Lung (tissue), 12 donors: ENCODE measurements around the gene CYTH1. TPM values are rescaled to one million over a fixed set of nuclear protein-coding genes. Genes with fewer than 3 reads are reported as not detected.

ENCODE experiments used
- ATAC-seq: fragments of 200-7000 bp; cut with Tn5 transposase; one replicate; pipeline ENCODE4 v1.9.1; 2020; ENCODE audit warnings: moderate number of reproducible peaks; ENCODE audit not compliant: insufficient read depth, low FRiP score
- DNase-seq, 3 donors: peaks; one replicate each; pipeline ENCODE4 v3.0.0-alpha.2; 2013 to 2017
- H3K27ac ChIP-seq, 2 donors: one replicate each; pipeline ENCODE4 v1.5.1; 2013; ENCODE audit warnings: mild to moderate bottlenecking in 2 of 2, moderate library complexity in 2 of 2, control low read depth in 1 of 2, inconsistent platforms in 1 of 2, low read depth in 1 of 2, low read length in 1 of 2
- H3K27me3 ChIP-seq, 3 donors: one replicate each; pipeline ENCODE4 v1.5.1; 2013; ENCODE audit warnings: low read length in 2 of 3; ENCODE audit not compliant: control insufficient read depth in 3 of 3, insufficient read depth in 3 of 3
- H3K36me3 ChIP-seq, 4 donors: one replicate each; pipeline ENCODE4 v1.5.1; 2013; ENCODE audit warnings: low read length in 4 of 4, mild to moderate bottlenecking in 1 of 4, moderate library complexity in 1 of 4; ENCODE audit not compliant: control insufficient read depth in 4 of 4, insufficient read depth in 4 of 4
- H3K4me1 ChIP-seq, 5 donors: one replicate each; pipeline ENCODE4 v1.5.1; 2013; ENCODE audit warnings: low read length in 5 of 5, mild to moderate bottlenecking in 2 of 5, moderate library complexity in 1 of 5; ENCODE audit not compliant: control insufficient read depth in 5 of 5, insufficient read depth in 5 of 5
- H3K4me3 ChIP-seq: one replicate; pipeline ENCODE4 v1.5.1; 2013; ENCODE audit warnings: mild to moderate bottlenecking, control low read depth, moderate library complexity
- H3K9ac ChIP-seq, 2 donors: one replicate each; pipeline ENCODE4 v1.5.1; 2013; ENCODE audit warnings: low read length in 2 of 2, control low read depth in 1 of 2; ENCODE audit not compliant: insufficient read depth in 1 of 2
- H3K9me3 ChIP-seq, 4 donors: one replicate each; pipeline ENCODE4 v1.5.1; 2013; ENCODE audit warnings: low read length in 3 of 4, mild to moderate bottlenecking in 1 of 4, moderate library complexity in 1 of 4; ENCODE audit not compliant: control insufficient read depth in 4 of 4, insufficient read depth in 3 of 4
- WGBS, 2 donors: extraction: QIAGEN DNeasy Blood & Tissue Kit; methylation state at CpG; one replicate each; pipeline ENCODE4 v1.1.7; 2013; 5-methylcytosine and 5-hydroxymethylcytosine counted together
- polyA plus RNA-seq, 2 donors: library from polyadenylated mRNA; stranded (reverse); fragments of 200-250 nt; gene quantifications; one replicate each; pipeline ENCODE4 v1.2.1, GENCODE V29; 2013
- total RNA-seq, 2 donors: library from RNA; depleted of rRNA in 1 of 2; stranded (reverse); fragments of >200 nt in 1 of 2; gene quantifications; one replicate each; pipeline ENCODE4 v1.2.1, GENCODE V29; 2014 to 2021
- TF ChIP-seq, protein P1 (sequence below): IDR thresholded peaks from 2 replicates; pipeline ENCODE4 v1.5.1; 2012; ENCODE audit warnings: mild to moderate bottlenecking; ENCODE audit errors: control extremely low read depth, extremely low read depth
- donor health status: control.
- donor health status: control.
- donor health status: Bipolar disorder and iron deficiency.
- donor health status: healthy.
- donor health status: DM: yes; HTN: yes; CAD: no.

Gene CYTH1
- total and polyA plus RNA-seq, 4 donors = 50.5 to 97.2 (median 76.0) TPM

DNA sequence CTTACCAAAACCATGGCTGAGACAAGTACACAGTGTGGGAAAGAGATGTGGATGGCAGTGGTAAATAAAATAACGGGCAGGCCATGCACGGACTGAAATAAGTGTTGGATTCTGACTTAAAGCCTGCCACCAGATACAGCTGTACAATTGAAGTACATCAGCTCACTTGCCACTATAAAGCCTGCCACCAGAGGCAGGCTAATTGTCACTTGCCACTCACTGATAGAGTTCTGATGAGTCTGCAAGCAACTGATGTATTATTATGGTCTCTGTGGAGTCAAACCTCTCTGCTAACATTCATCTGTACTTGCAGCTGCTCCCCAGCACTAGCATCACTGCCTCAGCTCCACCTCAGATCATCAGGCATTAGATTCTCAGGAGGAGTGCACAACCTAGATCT lies 93.0 kb downstream of the CYTH1 start:
- H3K36me3 ChIP-seq = peaks cover 13 to 47% (median 34%) of the 10 kb centered on the region in 4 donors
- H3K9me3 ChIP-seq = no peaks in the 10 kb centered on the region
- no peak overlapping the region for H3K27ac ChIP-seq
- no peak for ATAC-seq
- H3K4me1 ChIP-seq = no peaks in the 10 kb centered on the region
- TF ChIP-seq, protein P1, sequence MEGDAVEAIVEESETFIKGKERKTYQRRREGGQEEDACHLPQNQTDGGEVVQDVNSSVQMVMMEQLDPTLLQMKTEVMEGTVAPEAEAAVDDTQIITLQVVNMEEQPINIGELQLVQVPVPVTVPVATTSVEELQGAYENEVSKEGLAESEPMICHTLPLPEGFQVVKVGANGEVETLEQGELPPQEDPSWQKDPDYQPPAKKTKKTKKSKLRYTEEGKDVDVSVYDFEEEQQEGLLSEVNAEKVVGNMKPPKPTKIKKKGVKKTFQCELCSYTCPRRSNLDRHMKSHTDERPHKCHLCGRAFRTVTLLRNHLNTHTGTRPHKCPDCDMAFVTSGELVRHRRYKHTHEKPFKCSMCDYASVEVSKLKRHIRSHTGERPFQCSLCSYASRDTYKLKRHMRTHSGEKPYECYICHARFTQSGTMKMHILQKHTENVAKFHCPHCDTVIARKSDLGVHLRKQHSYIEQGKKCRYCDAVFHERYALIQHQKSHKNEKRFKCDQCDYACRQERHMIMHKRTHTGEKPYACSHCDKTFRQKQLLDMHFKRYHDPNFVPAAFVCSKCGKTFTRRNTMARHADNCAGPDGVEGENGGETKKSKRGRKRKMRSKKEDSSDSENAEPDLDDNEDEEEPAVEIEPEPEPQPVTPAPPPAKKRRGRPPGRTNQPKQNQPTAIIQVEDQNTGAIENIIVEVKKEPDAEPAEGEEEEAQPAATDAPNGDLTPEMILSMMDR = no peak
- no peak for DNase-seq
- no peaks in the 10 kb centered on the region for H3K27me3 ChIP-seq
- H3K9ac ChIP-seq = no peak overlapping the region
- 98 to 99% methylated on average over 2 of the region's 2 CpGs for WGBS, 2 donors
- H3K4me3 ChIP-seq = no peak overlapping the region

DNA sequence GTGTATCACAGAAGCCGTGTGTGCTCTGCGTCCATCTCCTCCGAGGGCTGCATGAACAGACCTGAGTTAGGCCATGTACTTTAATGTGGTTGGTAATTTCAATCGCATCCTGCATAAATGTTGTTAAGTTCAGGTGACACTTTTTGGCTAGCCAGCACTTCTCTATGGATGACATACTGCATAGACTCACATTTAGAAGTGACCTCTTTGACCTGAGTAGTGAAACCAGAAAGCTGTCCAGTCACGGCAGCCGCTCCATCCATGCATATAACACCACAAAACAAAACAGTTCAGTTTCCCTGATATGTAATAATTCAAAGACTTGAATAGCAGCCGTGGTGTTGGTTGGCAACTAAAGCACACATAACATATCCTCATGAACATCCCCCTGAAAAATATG lies 94.1 kb downstream of the CYTH1 start:
- TF ChIP-seq, protein P1 = no peak

DNA sequence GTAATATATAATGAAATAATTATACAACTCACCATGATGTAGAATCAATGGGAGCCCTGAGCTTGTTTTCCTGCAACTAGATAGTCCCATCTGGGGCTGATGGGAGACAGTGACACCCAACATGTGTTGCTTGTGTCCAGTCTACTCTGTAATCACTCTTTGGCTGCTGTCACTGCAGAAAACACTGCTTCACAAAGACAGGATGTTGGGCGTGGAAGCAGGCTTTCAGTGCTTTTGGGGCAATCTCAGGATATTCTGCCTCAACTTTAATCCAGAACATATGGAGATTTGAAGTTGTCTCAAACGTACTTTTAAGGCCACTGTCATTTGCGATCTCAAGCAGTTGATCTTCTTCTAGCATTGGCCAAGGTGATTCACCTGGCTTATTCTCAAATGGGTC lies 94.9 kb downstream of the CYTH1 start:
- Histone ChIP-seq H3K36me3 (peaks cover 13 to 38% (median 31%) of the 10 kb centered on the region in 4 donors), H3K9me3 (no peaks in the 10 kb centered on the region), H3K4me1 (no peaks in the 10 kb centered on the region), H3K27ac (no peak overlapping the region), H3K4me3 (no peak overlapping the region), H3K9ac (no peak overlapping the region), H3K27me3 (no peaks in the 10 kb centered on the region)
- TF ChIP-seq, protein P1 = no peak
- ATAC-seq = no peak
- WGBS, 2 donors = 84 to 96% methylated on average over 3 of the region's 3 CpGs
- no peak for DNase-seq

More for the DNA sequence above, 94.1 kb downstream of the CYTH1 start:
- no peaks in the 10 kb centered on the region for H3K27me3 ChIP-seq
- H3K9me3 ChIP-seq = no peaks in the 10 kb centered on the region
- H3K4me3 ChIP-seq = no peak overlapping the region
- H3K9ac ChIP-seq = no peak overlapping the region
- DNase-seq (no peak), ATAC-seq (no peak)
- H3K4me1 ChIP-seq = no peaks in the 10 kb centered on the region
- H3K36me3 ChIP-seq = peaks cover 13 to 40% (median 35%) of the 10 kb centered on the region in 4 donors
- 96 to 97% methylated on average over 7 of the region's 7 CpGs for WGBS, 2 donors
- H3K27ac ChIP-seq = no peak overlapping the region

DNA sequence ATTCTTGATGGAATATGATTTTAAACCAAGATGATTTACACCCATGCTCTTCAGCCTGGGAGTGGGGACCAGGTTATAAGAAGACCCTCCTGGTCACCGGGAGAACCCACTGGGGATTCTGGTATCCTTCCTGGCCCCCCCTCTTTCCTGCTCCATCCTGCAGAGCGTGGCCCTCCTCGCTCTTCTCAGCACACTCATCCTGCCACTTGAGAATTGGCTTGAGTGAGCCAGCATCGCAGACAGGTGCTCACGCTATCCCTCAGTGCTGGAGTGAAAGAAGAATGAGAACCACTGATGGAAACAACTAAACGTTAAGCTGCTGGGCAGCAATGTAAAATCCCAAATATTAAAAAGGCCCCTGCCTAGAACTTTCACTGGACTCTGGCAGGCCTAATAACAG lies 98.0 kb downstream of the CYTH1 start:
- ATAC-seq = no peak

More for the DNA sequence above, 98.0 kb downstream of the CYTH1 start:
- TF ChIP-seq, protein P1 = no peak
- Histone ChIP-seq H3K27me3 (no peaks in the 10 kb centered on the region), H3K27ac (no peak overlapping the region), H3K36me3 (peaks cover 19 to 36% (median 34%) of the 10 kb centered on the region in 4 donors), H3K9ac (no peak overlapping the region), H3K4me1 (peaks cover 0 to 2% (median 0%) of the 10 kb centered on the region in 5 donors), H3K9me3 (no peaks in the 10 kb centered on the region), H3K4me3 (no peak overlapping the region)
- 79 to 81% methylated on average over 6 of the region's 6 CpGs for WGBS, 2 donors
- DNase-seq = no peak
